Adipocyte (in vitro differentiated cells): Measurements from ENCODE around the gene SYP.

ENCODE experiments used
- DNase-seq: peaks from one replicate; pipeline ENCODE4 v3.0.0-alpha.2; 2015; ENCODE audit warnings: low read depth
- H3K27me3 ChIP-seq: replicated peaks from 2 replicates; pipeline ENCODE4 v1.7.0; 2013; ENCODE audit warnings: mild to moderate bottlenecking, low read length, moderate library complexity; ENCODE audit not compliant: control insufficient read depth, insufficient read depth
- H3K36me3 ChIP-seq: 2 replicates; pipeline ENCODE4 v1.7.0; 2013; ENCODE audit warnings: low read length, mild to moderate bottlenecking, moderate library complexity; ENCODE audit not compliant: control insufficient read depth, insufficient read depth, severe bottlenecking
- H3K4me1 ChIP-seq: 2 replicates; pipeline ENCODE4 v1.7.0; 2013; ENCODE audit warnings: mild to moderate bottlenecking, low read length, moderate library complexity; ENCODE audit not compliant: control insufficient read depth, insufficient read depth
- H3K4me3 ChIP-seq: 2 replicates; pipeline ENCODE4 v1.7.0; 2013; ENCODE audit warnings: mild to moderate bottlenecking, low read length, moderate library complexity
- H3K9ac ChIP-seq: 2 replicates; pipeline ENCODE4 v1.7.0; 2013; ENCODE audit warnings: mild to moderate bottlenecking, low read length, moderate library complexity
- H3K9me3 ChIP-seq: 2 replicates; pipeline ENCODE4 v1.7.0; 2013; ENCODE audit warnings: mild to moderate bottlenecking, low read length, moderate library complexity; ENCODE audit not compliant: control insufficient read depth

Gene SYP

GRCh38 chrX:49214996-49215526 is 15.1 kb upstream of the SYP start:
- no peak overlapping the region for H3K9ac ChIP-seq
- no peaks in the 10 kb centered on the region for H3K9me3 ChIP-seq
- H3K27me3 ChIP-seq, result peaks cover 51% of the 10 kb centered on the region
- no peaks in the 10 kb centered on the region for H3K36me3 ChIP-seq
- DNase-seq, result no peak
- H3K4me1 ChIP-seq, result no peaks in the 10 kb centered on the region
- no peak overlapping the region for H3K4me3 ChIP-seq

GRCh38 chrX:49214416-49214815 is 14.4 kb upstream of the SYP start:
- no peaks in the 10 kb centered on the region for H3K36me3 ChIP-seq
- DNase-seq, result no peak
- H3K27me3 ChIP-seq, result peaks cover 46% of the 10 kb centered on the region
- no peaks in the 10 kb centered on the region for H3K4me1 ChIP-seq
- H3K4me3 ChIP-seq, result no peak overlapping the region
- no peak overlapping the region for H3K9ac ChIP-seq
- no peaks in the 10 kb centered on the region for H3K9me3 ChIP-seq

GRCh38 chrX:49212861-49213260 is 12.9 kb upstream of the SYP start:
- no peaks in the 10 kb centered on the region for H3K9me3 ChIP-seq
- H3K4me3 ChIP-seq, result no peak overlapping the region
- peaks cover 42% of the 10 kb centered on the region for H3K27me3 ChIP-seq
- H3K4me1 ChIP-seq, result no peaks in the 10 kb centered on the region
- DNase-seq, result no peak
- H3K9ac ChIP-seq, result no peak overlapping the region
- H3K36me3 ChIP-seq, result no peaks in the 10 kb centered on the region

GRCh38 chrX:49212209-49212608 is 12.2 kb upstream of the SYP start:
- Histone ChIP-seq H3K9ac (no peak overlapping the region), H3K4me1 (no peaks in the 10 kb centered on the region), H3K4me3 (no peak overlapping the region), H3K9me3 (no peaks in the 10 kb centered on the region), H3K27me3 (peaks cover 40% of the 10 kb centered on the region), H3K36me3 (no peaks in the 10 kb centered on the region)
- DNase-seq, result no peak

DNA sequence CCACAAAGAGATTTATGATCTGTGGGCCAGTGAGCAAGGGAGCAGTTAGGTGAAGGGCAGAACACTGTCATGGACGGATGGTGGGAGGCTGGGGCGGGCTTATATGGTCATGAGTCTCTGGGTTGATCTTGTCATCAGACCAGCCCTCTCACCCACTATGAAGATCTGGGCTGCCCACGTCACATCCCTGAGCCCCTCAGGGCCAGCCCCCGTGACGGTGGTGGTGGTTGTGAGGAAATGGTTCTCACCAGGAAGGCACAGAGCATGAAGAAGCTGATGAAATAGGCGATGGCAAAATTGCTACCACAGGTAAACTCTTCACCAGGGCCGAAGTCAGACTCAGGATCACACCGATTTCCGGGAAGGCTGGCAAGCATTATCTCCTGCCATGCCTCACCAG is 11.1 kb upstream of the SYP start:
- no peak for DNase-seq
- Histone ChIP-seq H3K27me3 (peaks cover 33% of the 10 kb centered on the region), H3K4me1 (no peaks in the 10 kb centered on the region), H3K4me3 (no peak overlapping the region), H3K9me3 (no peaks in the 10 kb centered on the region), H3K9ac (no peak overlapping the region), H3K36me3 (no peaks in the 10 kb centered on the region)

- Histone ChIP-seq H3K36me3 (no peaks in the 10 kb centered on the region), H3K4me1 (no peaks in the 10 kb centered on the region), H3K9ac (no peak overlapping the region), H3K27me3 (peaks cover 31% of the 10 kb centered on the region), H3K9me3 (no peaks in the 10 kb centered on the region), H3K4me3 (no peak overlapping the region)
- no peak for DNase-seq
These were observed 10.4 kb upstream of the SYP start for GRCh38 chrX:49210406-49210805.

DNA sequence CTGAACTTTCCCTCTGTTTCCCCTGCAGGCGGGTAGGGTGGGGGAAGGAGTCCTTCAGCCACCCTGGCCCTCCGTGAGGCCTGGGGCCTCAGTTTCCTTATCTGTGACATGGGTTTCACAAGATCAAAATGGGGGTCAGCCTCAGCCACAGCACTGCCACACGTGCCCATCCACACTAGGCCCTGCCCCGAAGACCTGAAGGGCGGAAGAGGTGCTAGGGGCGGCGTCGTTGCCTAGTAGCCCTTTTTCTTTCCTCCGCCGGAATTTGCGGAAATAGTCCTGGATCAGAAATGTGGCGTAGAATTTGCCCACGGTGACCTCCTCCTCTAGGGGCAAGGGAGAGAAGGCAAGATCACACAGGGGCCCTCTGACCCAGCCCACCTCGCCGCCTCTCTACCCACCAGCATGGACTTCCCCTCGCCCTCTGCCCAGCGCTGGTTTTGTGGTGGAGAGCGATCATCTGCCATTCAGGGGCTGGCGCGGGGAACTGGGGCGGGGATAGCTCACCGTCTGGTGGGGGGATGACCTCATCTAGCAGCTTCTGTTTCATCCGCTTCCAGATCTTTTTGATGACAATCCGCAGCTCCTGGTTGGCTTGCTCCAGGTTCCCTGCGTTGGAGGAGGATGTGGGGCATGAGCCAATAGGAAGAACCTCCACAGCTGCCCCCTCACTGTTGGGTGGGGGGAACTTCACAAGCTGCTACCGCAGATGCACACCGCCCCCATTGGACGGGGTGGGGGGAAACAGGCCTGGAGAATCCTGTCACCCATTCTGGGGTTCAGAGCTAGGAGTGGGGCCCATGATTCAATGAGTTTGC is 9.7 kb upstream of the SYP start:
- Histone ChIP-seq H3K9ac (no peak overlapping the region), H3K9me3 (no peaks in the 10 kb centered on the region), H3K4me1 (no peaks in the 10 kb centered on the region), H3K27me3 (peaks cover 38% of the 10 kb centered on the region), H3K4me3 (no peak overlapping the region), H3K36me3 (no peaks in the 10 kb centered on the region)
- no peak for DNase-seq

DNA sequence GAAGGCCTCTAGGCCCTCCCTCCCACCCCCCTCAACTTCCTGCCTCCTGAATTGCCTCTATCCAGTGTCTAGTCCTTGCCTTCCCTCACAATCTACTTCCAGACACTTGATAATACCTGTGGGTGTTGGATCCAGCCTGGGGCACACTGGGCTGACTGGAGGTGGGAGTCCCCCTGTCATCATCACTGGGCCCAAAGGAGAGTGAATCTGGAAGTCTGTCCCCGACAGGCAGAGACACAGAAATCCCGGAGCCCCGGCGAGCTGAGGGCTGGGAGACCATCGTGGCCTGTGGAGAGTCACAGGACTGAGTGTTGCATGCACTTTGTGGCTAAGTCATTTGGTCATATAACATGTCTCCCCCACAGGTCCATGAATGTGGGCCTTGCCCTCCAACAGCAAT is 8.4 kb upstream of the SYP start:
- Histone ChIP-seq H3K27me3 (peaks cover 39% of the 10 kb centered on the region), H3K9ac (no peak overlapping the region), H3K9me3 (no peaks in the 10 kb centered on the region), H3K4me3 (no peak overlapping the region), H3K4me1 (no peaks in the 10 kb centered on the region), H3K36me3 (no peaks in the 10 kb centered on the region)
- no peak for DNase-seq

GRCh38 chrX:49206543-49206942 is 6.5 kb upstream of the SYP start:
- Histone ChIP-seq H3K9ac (no peak overlapping the region), H3K9me3 (no peaks in the 10 kb centered on the region), H3K36me3 (no peaks in the 10 kb centered on the region), H3K4me3 (no peak overlapping the region), H3K27me3 (peaks cover 28% of the 10 kb centered on the region), H3K4me1 (no peaks in the 10 kb centered on the region)
- DNase-seq, result no peak

DNA sequence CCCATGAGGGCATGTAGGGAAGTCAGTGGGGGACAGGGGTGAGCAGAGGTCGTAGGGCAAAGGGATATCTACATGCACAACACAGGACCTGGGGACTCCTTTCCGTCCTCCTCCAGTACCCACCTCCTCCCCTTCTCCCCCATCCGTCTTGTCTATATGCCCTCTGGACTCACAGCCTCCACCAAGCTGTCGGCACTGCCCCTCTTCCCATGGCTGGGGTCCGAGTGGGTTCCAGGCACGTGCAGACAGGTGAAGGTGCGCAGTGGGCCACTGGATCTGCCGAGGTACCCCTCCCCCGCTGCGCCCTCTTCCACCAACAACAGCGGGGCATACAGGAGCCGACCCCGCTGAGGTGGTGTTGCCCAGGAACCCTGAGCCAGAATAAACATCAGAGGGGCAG is 5.5 kb upstream of the SYP start:
- DNase-seq, result no peak
- peaks cover 1% of the 10 kb centered on the region for H3K4me1 ChIP-seq
- H3K36me3 ChIP-seq, result no peaks in the 10 kb centered on the region
- H3K4me3 ChIP-seq, result no peak overlapping the region
- H3K9me3 ChIP-seq, result no peaks in the 10 kb centered on the region
- no peak overlapping the region for H3K9ac ChIP-seq
- peaks cover 25% of the 10 kb centered on the region for H3K27me3 ChIP-seq

DNA sequence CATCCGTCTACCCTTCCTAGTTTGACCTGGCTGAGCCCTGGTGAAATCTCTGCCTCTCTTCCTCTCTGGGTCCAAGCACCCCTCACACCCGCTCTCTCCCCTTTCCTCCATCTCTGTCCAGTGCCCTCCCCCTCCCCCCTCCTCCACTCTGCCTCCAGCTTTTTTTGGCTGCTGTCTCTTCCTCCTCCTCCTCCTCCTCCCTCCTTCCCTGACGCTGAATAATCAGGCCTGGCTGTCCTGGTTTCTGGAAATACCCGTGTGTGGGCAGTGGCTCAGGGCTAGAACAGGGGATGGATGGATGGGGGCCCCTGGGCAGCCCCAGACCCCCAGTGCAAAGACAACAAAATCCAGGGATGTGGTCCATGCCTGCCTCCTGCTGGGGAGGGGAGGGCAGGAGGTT is 4.7 kb upstream of the SYP start:
- no peak overlapping the region for H3K9ac ChIP-seq
- no peaks in the 10 kb centered on the region for H3K36me3 ChIP-seq
- H3K4me3 ChIP-seq, result no peak overlapping the region
- peaks cover 25% of the 10 kb centered on the region for H3K27me3 ChIP-seq
- H3K4me1 ChIP-seq, result peaks cover 4% of the 10 kb centered on the region
- H3K9me3 ChIP-seq, result no peaks in the 10 kb centered on the region
- DNase-seq, result no peak

- H3K36me3 ChIP-seq, result no peaks in the 10 kb centered on the region
- DNase-seq, result no peak
These were observed 4.0 kb upstream of the SYP start for GRCh38 chrX:49204017-49204416.

More at GRCh38 chrX:49204017-49204416, 4.0 kb upstream of the SYP start:
- no peaks in the 10 kb centered on the region for H3K9me3 ChIP-seq
- no peak overlapping the region for H3K9ac ChIP-seq
- H3K4me1 ChIP-seq, result peaks cover 4% of the 10 kb centered on the region
- no peak overlapping the region for H3K4me3 ChIP-seq
- H3K27me3 ChIP-seq, result peaks cover 25% of the 10 kb centered on the region
